Stimulated activated CD4-positive, alpha-beta T cell treated with anti-CD3 and anti-CD28 coated beads, Interleukin-1b, Interleukin-23, amount 100 ng/mL, for 4 hours (primary cell): Measurements from ENCODE around the gene PPP3CB.

Source experiments
- DNase-seq, 2 donors: peaks; one replicate each; pipeline ENCODE4 v3.0.0-alpha.2; 2020; ENCODE audit warnings: low read depth in 2 of 2

The PPP3CB gene

GRCh38 chr10:73480158-73480557 lies 15.7 kb downstream of the PPP3CB start:
- DNase-seq: no peak

- DNase-seq: no peak
Observed at GRCh38 chr10:73478636-73479035, 17.2 kb downstream of the PPP3CB start.

GRCh38 chr10:73471226-73471625 lies 24.6 kb downstream of the PPP3CB start:
- DNase-seq: no peak

- no peak for DNase-seq
Observed at GRCh38 chr10:73469579-73469978, 26.2 kb downstream of the PPP3CB start.

- DNase-seq: no peak
Observed at GRCh38 chr10:73467206-73467605, 28.6 kb downstream of the PPP3CB start.

- no peak for DNase-seq
Observed at GRCh38 chr10:73465978-73466726, 29.7 kb downstream of the PPP3CB start.

- DNase-seq: no peak
Observed at GRCh38 chr10:73460897-73461296, 34.9 kb downstream of the PPP3CB start.

GRCh38 chr10:73459683-73460314 lies 36.0 kb downstream of the PPP3CB start:
- DNase-seq: no peak

- DNase-seq: no peak
Observed at GRCh38 chr10:73456187-73456890, 39.5 kb downstream of the PPP3CB start.

GRCh38 chr10:73449113-73449512 lies 46.7 kb downstream of the PPP3CB start:
- no peak for DNase-seq

GRCh38 chr10:73448384-73448783 lies 47.4 kb downstream of the PPP3CB start:
- DNase-seq: no peak

- DNase-seq: no peak
Observed at GRCh38 chr10:73446926-73447325, 48.9 kb downstream of the PPP3CB start.

GRCh38 chr10:73444457-73444856 lies 51.4 kb downstream of the PPP3CB start:
- no peak for DNase-seq

- DNase-seq: no peak
Observed at GRCh38 chr10:73439605-73440312, 56.1 kb downstream of the PPP3CB start.

GRCh38 chr10:73439055-73439454 lies 56.8 kb downstream of the PPP3CB start:
- no peak for DNase-seq

GRCh38 chr10:73433538-73433867 lies 62.3 kb downstream of the PPP3CB start, which contains the start of gene MSS51:
MSS51 (minus strand) TSS chr10:73433561; CDS start chr10:73428284, 5,277 bp downstream.
- no peak for DNase-seq

GRCh38 chr10:73432646-73433537 lies 62.9 kb downstream of the PPP3CB start:
- DNase-seq: no peak

GRCh38 chr10:73426318-73426717 lies 69.5 kb downstream of the PPP3CB start:
- DNase-seq: no peak

GRCh38 chr10:73424478-73424877 lies 71.3 kb downstream of the PPP3CB start:
- DNase-seq: no peak

- DNase-seq: no peak
Observed at GRCh38 chr10:73423309-73423708, 72.5 kb downstream of the PPP3CB start.

GRCh38 chr10:73416571-73416970 lies 79.3 kb downstream of the PPP3CB start:
- no peak for DNase-seq
